Astrocyte of the hippocampus (primary cell): ENCODE results near the gene RASSF7.
A peak's percentile ranks its signal among the peaks of the same experiment; 100 is the strongest.

Experiments used
- DNase-seq: peaks from one replicate; pipeline ENCODE4 v3.0.0; 2011; ENCODE audit warnings: low read depth, low spot score

Gene RASSF7

DNA sequence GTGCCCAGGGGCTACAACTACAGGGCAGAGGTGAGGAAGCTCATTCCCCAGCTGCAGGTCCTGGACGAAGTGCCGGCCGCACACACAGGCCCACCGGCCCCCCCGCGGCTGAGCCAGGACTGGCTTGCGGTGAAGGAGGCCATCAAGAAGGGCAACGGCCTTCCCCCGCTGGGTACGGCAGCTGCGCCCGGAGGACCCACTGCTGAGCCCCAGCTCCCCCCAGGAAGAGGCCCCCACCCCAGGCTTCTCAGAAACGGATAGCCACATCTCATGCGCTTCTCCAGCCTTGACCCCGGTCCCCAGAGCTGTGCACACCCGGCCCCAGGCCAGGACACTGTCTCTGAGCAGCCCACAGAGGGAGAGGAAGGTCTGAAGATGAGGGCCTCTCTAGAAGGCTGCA is 9.6 kb upstream of the RASSF7 start:
- DNase-seq = no peak

DNA sequence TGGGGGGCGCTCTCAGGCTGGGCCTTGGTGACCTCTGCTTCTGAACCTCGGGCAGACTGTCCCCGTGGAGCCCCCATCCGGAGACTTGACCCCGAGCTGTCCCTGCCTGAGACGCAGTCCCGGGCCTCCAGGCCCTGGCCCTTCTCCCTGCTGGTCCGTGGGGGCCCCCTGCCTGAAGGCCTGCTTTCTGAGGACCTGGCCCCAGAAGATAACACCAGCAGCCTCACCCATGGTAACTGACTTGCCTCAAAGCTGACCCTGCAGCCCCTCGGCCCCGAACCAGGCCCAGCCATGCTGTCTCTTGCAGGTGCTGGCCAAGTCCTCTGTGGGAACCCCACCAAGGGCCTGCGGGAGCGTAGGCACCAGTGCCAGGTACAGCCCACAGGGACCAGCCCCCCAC is 9.2 kb upstream of the RASSF7 start:
- DNase-seq = no peak

DNA sequence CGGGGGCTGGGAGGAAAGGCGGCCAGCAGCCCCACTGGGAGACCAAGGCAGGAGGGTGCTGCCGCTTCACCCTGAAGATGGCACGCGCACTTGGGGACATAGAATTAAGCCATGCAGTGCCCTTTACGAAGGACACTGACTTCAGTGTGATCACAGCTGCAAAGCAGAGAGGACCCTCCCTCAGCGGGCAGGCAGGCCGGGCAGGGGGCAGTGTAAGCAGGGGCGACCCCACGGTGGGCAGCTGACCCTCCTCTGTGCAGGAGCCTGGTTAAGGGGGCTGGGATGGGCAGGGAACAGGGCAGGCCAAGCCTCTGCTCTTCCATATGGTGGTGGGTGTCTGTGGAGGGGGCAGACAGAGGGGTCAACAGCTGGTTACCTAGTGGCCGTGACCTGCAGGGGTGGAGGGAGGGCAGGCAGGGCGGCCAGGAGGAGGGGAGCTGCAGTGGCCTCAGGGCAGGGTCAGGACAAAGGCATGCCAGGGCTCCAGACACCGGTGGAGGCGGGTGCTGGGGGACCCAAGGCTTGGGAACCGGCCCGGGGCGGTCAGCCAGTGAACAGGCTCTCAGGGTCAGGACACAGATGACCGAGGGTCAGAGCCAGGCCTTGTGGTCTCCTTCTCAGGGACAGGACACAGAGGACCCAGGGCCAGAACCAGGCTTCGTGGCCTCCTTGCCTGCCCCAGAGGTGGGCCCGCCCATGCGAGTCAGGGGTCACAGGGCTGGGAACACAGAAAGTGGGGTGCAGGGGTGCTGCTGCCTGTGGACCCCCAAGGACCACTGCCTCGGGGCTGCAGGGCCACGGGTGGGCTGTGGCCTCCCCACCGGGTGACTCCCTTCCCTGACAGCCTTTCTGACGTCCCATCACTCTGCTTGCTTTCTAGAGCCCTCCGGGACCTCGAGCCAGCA is 7.4 kb upstream of the RASSF7 start:
- DNase-seq = no peak

DNA sequence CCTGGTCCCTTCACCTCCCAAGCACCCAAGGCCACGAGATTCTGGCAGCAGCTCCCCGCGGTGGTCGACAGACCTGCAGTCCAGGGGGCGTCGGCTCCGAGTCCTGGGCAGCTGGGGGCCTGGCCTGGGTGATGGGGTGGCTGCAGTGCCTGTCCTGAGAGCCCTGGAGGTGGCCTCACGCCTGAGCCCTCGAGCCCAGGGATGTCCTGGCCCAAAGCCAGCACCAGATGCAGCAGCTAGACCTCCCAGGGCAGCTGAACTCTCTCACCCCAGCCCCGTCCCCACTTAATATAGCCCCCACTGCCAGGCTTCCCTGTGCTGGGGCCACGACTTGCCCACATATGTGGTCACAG is 6.8 kb upstream of the RASSF7 start:
- DNase-seq = no peak

DNA sequence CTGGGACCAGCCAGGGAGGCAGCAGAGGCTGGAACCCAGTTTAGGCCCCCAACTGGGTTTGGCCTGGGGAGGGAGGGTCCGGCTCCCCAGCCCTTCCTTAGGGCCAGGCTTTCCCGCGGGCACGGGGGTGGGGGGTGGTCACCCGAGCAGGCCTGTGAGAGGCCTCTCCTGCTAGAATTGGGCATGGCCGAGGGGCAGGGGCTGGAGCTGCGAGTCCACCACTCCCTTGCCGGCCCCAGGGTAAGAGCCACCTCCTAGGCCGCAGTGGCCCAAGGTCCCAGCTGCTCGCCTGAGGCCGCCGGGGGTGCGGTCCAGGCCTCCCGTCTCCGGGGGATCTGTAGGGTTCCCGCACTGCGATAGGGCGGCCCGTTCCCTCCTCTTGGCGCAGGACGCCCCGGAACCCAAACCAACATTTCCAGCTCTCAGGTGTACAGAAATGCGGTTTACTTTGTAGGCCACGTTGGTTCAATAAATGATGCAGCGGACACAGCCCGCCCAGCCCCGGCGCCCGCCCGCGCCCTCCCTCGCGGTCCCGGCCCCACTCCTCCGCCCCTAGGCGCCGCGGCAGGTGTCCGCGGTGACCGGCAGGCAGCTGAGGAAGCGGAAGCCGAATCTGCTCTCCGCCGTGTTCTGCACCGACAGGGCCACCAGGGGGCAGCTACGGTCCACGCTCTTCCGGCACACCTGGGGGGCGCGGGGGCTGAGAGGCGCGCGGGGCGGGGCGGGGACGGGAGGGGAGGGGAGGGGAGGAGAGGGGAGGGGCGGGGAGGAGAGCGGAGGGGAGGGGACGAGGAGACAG is 6.1 kb upstream of the RASSF7 start:
- DNase-seq = peak; percentile 76

DNA sequence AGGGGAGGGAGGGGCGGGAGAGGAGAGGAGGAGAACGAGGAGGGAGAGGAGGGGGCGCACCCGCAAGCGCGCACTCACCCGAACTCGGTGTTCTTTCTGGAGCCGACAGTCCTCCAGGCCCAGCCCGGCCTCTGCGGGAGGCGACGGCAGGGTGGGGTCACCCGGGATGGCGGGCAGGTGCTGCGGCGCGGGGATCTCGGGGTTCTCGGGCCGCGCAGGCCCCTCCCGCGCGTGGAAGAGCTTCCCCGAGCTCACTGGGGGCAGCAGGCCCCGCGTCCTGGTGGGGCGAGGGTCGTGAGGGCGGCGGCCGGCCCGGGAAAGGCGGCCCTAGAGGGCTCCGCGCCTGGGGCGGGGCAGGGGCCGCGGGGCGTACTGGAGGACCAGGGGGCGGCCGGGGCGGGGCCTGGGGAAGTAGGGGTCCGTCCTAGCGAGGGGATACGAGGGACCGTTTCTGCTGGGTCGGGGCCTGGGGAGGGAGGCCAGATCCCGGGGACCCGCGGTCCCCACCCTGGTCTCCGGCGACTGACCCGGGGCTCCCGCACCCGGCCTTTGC is 5.5 kb upstream of the RASSF7 start:
- DNase-seq = no peak

DNA sequence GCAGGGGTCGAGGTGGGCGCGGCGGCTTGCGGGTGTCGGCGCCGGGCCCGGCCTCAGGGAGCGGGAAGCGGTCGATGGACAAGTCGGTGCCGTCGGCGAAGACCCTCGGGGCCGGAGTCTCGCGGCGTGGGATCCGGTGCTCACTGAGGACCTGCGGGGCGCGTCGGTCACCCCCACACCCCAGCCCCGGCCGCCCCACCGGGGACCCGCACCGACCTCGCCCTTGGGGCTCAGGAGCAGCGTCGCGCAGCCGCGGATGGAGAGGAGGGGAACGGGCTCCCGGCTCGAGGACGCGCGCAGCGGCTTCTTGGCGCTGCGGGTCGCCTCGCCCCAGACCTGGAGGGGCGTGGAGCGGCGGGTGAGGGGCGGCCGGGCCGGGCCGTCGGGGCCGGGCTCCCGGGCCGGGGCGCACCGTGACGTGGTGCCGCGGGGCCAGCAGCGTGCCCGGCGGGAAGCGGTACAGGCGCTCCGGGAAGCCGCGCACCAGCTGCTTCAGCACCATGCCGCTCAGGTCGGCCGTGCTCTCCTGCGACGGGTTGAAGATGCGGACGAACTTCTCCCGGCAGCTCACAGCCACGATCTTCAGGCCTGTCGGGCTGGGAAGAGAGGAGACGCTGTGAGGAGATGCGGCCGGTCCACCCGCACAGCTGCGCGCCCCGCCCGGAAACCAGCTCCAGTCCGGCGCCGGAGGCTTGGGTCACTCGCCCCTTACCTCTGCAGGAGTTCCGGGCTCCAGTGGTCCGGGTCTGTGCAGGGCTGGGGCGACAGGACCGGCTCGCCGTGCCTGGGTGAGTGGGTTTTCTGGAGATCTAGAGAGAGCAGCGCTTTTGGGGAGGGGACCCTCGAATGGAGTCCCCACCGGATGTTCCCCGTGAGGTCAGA is 4.7 kb upstream of the RASSF7 start:
- peak; percentile 42 for DNase-seq

DNA sequence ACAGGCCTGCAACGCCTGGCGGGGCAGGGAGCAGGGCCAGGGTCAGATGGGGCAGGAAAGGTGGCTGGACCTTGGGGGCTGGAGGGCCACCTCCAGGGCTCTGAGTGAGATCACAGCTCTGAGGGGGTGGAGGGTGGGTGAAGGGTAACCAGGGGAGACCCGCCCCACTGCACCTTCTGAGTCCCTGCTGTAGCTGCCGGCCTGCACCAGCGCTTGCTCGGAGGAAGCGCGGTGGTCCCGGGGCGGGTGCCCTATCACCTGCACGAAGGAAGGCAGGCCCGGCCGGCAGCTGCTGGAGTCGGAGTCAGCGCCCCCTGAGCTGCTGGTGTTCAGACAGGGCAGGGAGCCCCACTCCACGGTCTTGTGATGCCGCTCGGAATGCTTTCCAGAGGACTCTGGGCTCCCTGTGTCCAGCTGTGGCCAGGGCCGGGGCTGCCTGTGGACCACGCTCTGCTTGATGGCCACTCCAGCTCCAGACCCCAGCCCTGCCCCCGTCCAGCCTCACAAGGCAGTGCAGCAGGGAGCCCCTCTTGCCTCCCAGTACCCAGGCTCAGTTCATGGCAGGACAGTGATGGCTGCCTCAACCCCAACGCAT is 4.0 kb upstream of the RASSF7 start:
- no peak for DNase-seq

DNA sequence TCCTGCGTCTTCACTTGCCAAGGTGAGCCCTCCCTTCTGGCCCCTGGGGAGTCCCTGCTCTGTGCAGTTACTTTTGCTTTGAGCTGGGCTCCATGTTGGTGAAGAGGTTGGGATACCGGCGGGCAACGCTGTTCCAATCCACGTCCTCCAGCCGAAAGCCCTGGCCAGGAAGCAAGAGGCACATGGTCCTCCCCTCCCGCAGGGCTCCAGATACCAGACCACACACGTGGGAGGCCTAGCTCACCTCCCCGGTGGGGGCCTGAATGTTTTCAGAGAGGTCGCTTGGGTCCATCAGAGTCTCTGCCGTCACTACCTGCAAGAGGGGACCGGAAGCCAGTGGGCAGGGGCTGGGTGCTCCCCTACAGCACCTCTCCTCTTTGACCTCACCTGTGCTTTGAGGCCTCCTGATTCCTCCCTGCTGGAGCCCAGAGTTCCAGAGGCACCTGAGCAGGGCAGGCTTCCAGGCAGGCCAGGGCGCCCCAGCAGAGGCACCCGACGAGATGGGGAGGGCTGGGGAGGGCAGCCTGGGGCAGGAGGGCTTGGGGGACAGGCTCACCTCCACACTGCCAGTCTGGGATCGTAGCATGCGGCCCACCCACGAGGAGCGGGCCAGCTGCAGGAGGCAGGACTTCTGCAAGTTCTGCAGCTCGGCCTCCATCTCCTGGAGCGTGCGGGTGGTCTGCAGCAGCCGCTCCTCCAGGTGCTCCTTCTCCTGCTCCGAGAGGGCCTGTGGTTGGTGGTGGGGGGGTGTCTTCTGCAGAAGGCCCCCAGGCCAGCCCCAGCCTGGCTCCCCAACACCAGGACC is 3.2 kb upstream of the RASSF7 start:
- DNase-seq = no peak

DNA sequence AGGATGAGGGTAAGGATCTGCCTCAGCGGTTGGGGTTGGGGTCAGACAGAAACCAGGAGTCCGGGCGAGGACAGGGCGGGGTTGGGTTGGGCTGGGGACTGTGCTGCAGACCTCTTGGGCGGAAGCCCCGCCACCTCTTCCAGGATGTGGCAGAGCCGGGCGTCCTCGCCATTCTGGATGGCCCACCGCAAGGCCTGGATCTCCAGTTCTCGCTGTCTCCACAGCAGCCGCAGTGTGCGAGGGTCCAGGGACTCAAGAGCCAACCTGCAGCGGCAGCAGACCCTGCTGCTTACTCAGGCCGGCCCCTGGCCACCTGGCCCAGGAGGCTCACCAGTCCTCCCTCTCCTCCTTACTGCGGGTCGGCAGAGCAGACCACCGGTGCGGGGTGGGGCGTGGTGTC is 2.3 kb upstream of the RASSF7 start:
- no peak for DNase-seq

DNA sequence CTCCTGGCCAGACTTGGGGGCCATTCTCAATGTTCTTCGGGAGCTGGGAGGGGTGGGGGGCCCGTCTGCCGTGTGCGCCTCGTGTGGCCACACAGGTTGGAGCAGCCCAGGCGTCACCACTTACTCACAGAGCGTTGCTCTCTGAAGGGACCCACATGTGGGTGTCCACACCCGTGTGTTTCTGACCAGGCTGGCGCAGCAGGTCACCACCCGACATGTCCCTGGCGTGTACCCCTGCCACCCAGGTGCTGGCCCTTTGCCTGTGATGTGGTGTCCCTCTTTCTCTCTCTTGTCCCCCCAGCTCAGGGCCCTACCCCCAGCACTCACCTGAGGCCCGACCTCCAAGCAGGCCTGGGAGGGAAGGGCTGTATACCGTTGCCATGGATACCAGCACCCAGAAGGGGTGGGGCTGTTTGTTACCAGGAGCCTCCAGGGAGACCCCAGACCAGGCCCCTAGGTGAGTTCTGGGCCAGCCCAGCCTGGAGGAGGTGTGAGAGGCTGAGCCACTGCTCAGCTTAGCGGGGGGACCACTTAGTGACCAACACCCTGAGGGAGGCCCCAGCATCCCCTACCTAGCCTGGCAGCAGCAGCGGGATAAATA is 1.6 kb upstream of the RASSF7 start:
- DNase-seq = no peak

DNA sequence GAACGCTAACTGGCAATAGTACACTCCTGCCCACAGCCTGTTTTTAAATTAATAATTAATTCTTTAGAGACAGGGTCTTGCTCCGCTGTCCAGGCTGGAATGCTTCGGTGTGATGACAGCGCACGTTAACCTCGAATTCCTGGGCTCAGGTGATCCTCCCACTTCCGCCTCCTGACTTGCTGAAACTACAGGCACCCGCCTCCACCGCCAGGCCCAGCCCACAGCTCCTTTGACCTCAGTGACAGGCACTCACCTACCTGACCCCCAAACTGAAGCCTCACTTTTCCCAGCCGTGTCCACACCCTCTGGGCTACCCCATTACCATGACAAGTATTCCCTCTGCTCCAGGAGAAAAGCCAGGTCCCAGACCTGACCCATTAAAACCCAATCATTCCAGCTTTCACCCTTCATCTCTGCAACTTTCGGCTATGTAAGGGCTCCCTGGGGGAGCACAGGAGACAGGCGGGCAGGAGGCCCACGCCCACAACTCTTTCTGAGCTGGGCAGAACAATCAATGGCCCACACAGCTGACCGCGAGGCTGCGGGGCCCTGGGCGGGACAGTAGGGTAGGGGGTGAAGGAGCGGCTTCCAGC is 962 bp upstream of the RASSF7 start:
- DNase-seq = no peak

DNA sequence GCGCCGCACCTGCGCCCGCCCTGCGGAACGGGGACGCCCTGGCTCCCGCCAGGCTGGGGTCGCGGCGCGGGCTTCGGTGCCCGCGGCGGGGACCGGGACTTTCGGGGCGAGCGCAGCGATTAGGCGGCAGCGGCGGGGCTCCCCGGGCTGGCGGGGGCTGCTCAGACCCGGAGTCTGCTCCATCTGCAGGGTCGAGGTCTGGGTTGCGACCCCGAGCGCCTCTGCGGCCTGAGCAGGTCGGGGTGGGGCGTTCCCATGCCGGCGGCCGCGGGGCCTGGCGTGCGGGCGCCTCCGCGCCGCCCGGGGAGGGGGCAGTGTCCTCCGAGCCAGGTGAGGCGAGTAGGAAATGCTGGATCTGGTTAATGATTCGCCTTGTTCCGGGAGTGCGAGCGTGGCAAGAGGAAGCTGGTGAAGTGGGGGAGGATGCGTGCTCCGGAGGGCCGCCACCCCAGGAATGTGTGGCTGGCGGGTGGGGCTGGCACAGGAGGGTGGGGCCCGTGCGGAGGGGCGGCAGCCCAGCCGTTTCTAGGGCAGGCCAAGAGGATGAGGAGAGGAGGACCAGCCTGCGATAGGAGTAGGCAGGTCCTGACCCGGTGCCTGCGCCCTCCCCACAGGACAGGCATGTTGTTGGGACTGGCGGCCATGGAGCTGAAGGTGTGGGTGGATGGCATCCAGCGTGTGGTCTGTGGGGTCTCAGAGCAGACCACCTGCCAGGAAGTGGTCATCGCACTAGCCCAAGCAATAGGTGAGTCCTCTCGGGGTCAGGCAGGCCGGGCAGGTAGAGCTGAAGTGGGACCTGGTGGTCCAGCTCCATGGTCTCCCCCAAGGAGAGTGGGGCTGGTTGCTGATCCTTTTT is 606 bp downstream of the RASSF7 start:
- DNase-seq = peak; percentile 59

DNA sequence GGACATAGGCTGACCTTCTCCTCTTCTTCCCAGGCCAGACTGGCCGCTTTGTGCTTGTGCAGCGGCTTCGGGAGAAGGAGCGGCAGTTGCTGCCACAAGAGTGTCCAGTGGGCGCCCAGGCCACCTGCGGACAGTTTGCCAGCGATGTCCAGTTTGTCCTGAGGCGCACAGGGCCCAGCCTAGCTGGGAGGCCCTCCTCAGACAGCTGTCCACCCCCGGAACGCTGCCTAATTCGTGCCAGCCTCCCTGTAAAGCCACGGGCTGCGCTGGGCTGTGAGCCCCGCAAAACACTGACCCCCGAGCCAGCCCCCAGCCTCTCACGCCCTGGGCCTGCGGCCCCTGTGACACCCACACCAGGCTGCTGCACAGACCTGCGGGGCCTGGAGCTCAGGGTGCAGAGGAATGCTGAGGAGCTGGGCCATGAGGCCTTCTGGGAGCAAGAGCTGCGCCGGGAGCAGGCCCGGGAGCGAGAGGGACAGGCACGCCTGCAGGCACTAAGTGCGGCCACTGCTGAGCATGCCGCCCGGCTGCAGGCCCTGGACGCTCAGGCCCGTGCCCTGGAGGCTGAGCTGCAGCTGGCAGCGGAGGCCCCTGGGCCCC is 1.4 kb downstream of the RASSF7 start:
- DNase-seq = no peak

DNA sequence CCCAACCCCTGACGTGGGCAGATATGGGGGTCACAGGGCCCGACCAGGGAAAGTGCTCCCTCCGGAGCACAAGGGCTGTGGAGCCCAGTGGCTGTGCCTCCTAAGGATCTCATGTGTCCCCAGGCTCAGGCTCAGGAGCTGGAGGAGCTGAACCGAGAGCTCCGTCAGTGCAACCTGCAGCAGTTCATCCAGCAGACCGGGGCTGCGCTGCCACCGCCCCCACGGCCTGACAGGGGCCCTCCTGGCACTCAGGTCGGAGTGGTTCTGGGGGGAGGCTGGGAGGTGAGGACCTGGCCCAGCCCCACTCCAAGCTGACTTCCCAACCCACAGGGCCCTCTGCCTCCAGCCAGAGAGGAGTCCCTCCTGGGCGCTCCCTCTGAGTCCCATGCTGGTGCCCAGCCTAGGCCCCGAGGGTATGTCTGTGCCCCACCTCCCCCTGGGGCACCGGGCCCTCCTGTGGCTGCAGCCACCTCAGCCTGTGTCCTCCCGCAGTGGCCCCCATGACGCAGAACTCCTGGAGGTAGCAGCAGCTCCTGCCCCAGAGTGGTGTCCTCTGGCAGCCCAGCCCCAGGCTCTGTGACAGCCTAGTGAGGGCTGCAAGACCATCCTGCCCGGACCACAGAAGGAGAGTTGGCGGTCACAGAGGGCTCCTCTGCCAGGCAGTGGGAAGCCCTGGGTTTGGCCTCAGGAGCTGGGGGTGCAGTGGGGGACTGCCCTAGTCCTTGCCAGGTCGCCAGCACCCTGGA is 2.5 kb downstream of the RASSF7 start:
- DNase-seq = no peak

DNA sequence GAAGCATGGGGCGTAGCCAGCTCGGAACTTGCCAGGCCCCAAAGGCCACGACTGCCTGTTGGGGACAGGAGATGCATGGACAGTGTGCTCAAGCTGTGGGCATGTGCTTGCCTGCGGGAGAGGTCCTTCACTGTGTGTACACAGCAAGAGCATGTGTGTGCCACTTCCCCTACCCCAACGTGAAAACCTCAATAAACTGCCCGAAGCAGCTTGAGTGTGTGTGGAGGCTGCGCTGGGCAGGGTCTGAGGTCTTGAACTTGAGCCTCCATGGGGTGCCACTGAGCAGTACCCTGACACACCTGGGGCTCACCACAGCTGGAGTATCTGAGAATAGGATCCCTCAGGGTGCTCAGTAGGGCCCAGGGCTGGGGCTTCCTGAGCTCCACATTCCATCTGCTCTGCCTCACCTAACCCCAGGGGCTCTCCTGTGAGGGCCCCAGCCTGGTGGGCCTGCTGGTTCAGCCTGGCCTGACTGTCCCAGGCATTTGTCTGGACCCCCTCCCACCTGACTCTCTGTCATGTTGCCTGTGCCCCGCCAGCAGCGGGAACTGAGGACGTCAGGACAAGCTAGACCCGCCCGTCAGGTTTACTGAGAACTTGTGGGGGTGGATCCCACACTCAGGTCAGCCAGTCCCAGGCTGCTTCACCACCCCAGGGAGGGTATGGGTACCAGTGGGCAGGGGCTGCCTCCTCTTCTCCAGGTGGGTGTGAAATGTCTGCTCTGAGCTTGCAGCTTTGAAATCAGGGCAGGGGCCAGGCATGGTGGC is 3.2 kb downstream of the RASSF7 start:
- no peak for DNase-seq
